Measurements from ENCODE around the gene DLG2. TPM values are rescaled to one million over a fixed set of nuclear protein-coding genes. Genes with fewer than 3 reads are reported as not detected.

Gene DLG2
- total and polyA plus RNA-seq, 2 of the 4 experiments (the other 2 are of a cell fraction): 0.31 to 0.36 TPM

GRCh38 chr11:83473743-83474142 lies 2153.4 kb downstream of the DLG2 start:
- ATAC-seq (ENCODE audit: low read depth) (no peak), DNase-seq (no peak)
- no CpG with 5 or more reads among the region's 3 CpGs for WGBS, 2 experiments (ENCODE audit: extremely low coverage in 2 of 2, insufficient read length in 1 of 2)

More at GRCh38 chr11:83473743-83474142, 2153.4 kb downstream of the DLG2 start:
- Histone ChIP-seq H4K5ac (ENCODE audit: low read depth, low read length) (no peak overlapping the region), H4K8ac (ENCODE audit: low read depth in 2 of 2, low read length in 2 of 2) (no peak overlapping the region), H4K20me1 (ENCODE audit: insufficient read depth, low read length) (no peaks in the 10 kb centered on the region), H3K9me3 (ENCODE audit: control insufficient read depth, insufficient read depth, low read length) (no peaks in the 10 kb centered on the region), H3K9ac (ENCODE audit: low read depth, low read length) (no peak overlapping the region), H2BK5ac (ENCODE audit: low read depth, low read length, poor library complexity, severe bottlenecking) (no peak overlapping the region), H3K4me3 (ENCODE audit: insufficient read depth, low read depth, low read length) (no peak overlapping the region), H2BK15ac (ENCODE audit: low read depth, low read length) (no peak overlapping the region), H3K27ac (ENCODE audit: insufficient read depth, low read length) (no peak overlapping the region), H3K56ac (ENCODE audit: extremely low read depth, insufficient read depth, low read length) (no peak overlapping the region), H3K27me3 (ENCODE audit: control insufficient read depth, insufficient read depth, low read length) (no peaks in the 10 kb centered on the region), H2BK20ac (ENCODE audit: low read depth, low read length) (no peak overlapping the region), H2AK9ac (replicated peaks; ENCODE audit: low read depth, low read length, poor library complexity) (no peak overlapping the region), H3K4me1 (ENCODE audit: control insufficient read depth, insufficient read depth, low read length) (no peaks in the 10 kb centered on the region), H3K18ac (ENCODE audit: low read depth, low read length) (no peak overlapping the region), H3K4me2 (ENCODE audit: low read depth, low read length) (no peak overlapping the region), H3K9me1 (ENCODE audit: insufficient read depth, low read length) (no peaks in the 10 kb centered on the region), H3K79me1 (ENCODE audit: low read depth in 1 of 2, low read length in 2 of 2) (no peaks in the 10 kb centered on the region), H3K23ac (ENCODE audit: low read depth, low read length) (no peak overlapping the region), H4K91ac (ENCODE audit: insufficient read depth, low read depth, low read length) (no peak overlapping the region), H2BK120ac (ENCODE audit: low read depth, low read length) (no peak overlapping the region), H2AK5ac (ENCODE audit: low read depth, low read length) (no peak overlapping the region), H2AFZ (replicated peaks; ENCODE audit: low read length, poor library complexity) (no peak overlapping the region), H3K4ac (ENCODE audit: low read depth, low read length) (no peak overlapping the region), H3K36me3 (ENCODE audit: control insufficient read depth, insufficient read depth, low read length) (no peaks in the 10 kb centered on the region), H3K14ac (replicated peaks; ENCODE audit: low read depth, low read length) (no peak overlapping the region)
- in situ Hi-C loops (cut with MboI; ENCODE audit: low sequenced_read_pairs): no loop called here
- intact Hi-C loops (cut with micrococcal nuclease): no loop called here
- POLR2A ChIA-PET (ENCODE audit: unreplicated experiment): no interaction called here
- CTCF ChIA-PET: interaction anchor here (1.2 kb wide), 1 partner anchor 181 kb away, joined by 3 read pairs; no protein-coding TSS in a partner anchor
- no TSS peak for BruUV-seq (replicated peaks)
- dilution Hi-C loops (cut with HindIII; ENCODE audit: low sequenced_read_pairs, unreplicated experiment): no loop called here
- TF ChIP-seq POLR2A (IDR thresholded peaks at IDR 0.05; ENCODE audit: low read depth, low read length) (no peak), RCOR1 (IDR thresholded peaks at IDR 0.05; ENCODE audit: insufficient replicate concordance, low read length) (no peak), NFE2L2 (IDR thresholded peaks at IDR 0.05; ENCODE audit: low read depth, low read length) (no peak), ELK1 (IDR thresholded peaks at IDR 0.05; ENCODE audit: borderline replicate concordance, low read depth, low read length) (no peak), RAD21 (IDR thresholded peaks at IDR 0.05; ENCODE audit: low read length) (no peak), MAFK (IDR thresholded peaks at IDR 0.05; ENCODE audit: low read depth, low read length) (no peak), BHLHE40 (IDR thresholded peaks at IDR 0.05; ENCODE audit: low read depth, low read length) (no peak), MAZ (IDR thresholded peaks at IDR 0.05; ENCODE audit: borderline replicate concordance, low read depth, low read length) (no peak), FOS (IDR thresholded peaks at IDR 0.05; ENCODE audit: low read depth, low read length) (no peak), MXI1 (IDR thresholded peaks at IDR 0.05; ENCODE audit: borderline replicate concordance, low read depth, low read length) (no peak), RFX5 (IDR thresholded peaks at IDR 0.05; ENCODE audit: low read depth, low read length) (no peak), USF2 (IDR thresholded peaks at IDR 0.05; ENCODE audit: low read depth, low read length) (no peak), CHD1 (IDR thresholded peaks at IDR 0.05; ENCODE audit: low read depth, low read length) (no peak)
- TF ChIP-seq, protein P1, sequence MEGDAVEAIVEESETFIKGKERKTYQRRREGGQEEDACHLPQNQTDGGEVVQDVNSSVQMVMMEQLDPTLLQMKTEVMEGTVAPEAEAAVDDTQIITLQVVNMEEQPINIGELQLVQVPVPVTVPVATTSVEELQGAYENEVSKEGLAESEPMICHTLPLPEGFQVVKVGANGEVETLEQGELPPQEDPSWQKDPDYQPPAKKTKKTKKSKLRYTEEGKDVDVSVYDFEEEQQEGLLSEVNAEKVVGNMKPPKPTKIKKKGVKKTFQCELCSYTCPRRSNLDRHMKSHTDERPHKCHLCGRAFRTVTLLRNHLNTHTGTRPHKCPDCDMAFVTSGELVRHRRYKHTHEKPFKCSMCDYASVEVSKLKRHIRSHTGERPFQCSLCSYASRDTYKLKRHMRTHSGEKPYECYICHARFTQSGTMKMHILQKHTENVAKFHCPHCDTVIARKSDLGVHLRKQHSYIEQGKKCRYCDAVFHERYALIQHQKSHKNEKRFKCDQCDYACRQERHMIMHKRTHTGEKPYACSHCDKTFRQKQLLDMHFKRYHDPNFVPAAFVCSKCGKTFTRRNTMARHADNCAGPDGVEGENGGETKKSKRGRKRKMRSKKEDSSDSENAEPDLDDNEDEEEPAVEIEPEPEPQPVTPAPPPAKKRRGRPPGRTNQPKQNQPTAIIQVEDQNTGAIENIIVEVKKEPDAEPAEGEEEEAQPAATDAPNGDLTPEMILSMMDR (conservative IDR thresholded peaks at IDR 0.05; ENCODE audit: low read depth, low read length): no peak

Measured in IMR-90 (cell line).